ENCODE results near the gene PCSK6.

- TF ChIP-seq POLR2A (IDR thresholded peaks at IDR 0.05; ENCODE audit: low read length) (no peak), GATA1 (IDR thresholded peaks at IDR 0.05; ENCODE audit: low read depth, low read length) (no peak)
These were observed 38.8 kb upstream of the PCSK6 start for GRCh38 chr15:101528108-101528916.

All from erythroblast (primary cell).